Stimulated activated CD8-positive, alpha-beta memory T cell treated with anti-CD3 and anti-CD28 coated beads, Interleukin-12 subunit alpha, Interleukin-12 subunit beta, amount 100 ng/mL, for 24 hours (primary cell): ENCODE measurements around the gene FOXD1.
"Not testable (repeated sequence)": the region's sequence is repeated elsewhere in the genome, so short reads cannot be mapped to it uniquely, and the experiment has no call there.

Experiments
- DNase-seq: peaks from one replicate; pipeline ENCODE4 v3.0.0-alpha.2; 2020; ENCODE audit errors: extremely low read depth

Gene FOXD1

DNA sequence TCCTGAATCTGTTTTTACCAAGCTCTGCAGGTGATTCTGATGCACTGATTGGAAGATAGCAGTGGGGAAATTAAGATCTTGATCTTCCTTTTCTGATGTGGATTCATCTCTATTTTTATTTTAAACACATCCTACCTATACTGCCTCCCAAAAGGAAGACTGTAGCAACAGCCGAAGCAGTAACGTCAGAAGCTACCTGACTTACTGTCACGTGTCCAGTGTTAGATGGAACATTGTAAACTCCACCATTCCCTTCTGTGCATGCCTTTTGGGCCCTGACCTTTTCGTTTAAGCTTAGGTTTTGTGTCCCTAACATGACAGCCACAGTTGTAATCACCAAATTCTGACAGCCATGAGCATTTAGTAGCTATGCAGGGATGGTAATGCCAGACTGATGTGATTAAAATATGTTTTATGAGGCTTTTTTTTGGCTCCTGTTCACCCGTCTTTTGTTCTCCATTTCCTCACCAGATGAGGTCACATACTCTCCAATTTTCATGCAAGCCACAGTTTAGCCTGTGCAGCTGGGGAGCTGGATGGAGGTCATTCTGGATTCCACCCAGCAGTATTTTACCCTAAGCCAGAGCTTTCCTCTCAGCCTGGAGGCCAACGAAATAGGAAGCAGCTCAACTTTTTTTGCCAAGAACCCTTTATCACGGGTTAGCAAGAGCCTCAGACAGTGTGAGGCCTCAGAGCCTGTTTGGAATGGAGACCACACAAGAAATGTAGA, 15.6 kb upstream of the FOXD1 start:
- no peak for DNase-seq

DNA sequence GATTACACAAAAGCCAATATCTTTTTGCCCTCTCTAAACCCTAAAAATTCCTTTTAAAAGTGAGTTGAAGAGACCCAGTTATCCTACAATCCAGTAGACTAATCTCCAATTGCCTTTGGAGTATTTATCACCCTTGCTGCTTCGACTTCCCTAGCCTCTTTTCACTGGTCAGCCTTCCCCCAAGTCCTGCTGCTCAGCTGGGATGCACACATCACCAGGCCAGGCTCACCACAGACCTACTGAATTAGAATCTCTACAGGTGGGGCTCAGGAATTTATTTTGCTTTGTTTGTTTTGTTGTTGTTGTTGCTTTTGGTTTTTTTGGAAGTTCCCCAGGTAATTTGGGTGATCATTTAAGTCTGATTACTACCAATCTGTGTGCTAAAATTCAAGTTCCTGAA, 11.6 kb upstream of the FOXD1 start:
- no peak for DNase-seq

DNA sequence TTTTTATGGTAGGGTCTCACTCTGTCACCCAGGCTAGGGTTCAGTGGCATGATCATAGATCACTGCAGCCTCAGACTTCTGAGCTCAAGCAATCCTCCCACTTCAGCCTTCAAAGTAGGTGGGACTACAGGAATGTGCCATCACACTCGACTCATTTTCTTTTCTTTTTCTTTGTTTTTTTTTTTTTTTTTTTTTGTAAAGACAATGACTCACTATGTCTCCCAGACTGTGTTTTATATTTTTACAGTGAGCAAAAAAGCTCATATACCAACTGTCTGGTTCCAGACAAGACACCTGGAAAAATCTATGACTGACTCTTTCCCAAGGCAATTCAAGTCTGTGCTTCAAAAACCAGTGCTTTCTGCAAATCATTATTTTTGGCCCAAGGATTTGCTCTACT, 10.8 kb upstream of the FOXD1 start:
- no peak for DNase-seq

GRCh38 chr5:73456462-73456861, 7.9 kb upstream of the FOXD1 start:
- DNase-seq: not testable (repeated sequence)

- no peak for DNase-seq
Measured at GRCh38 chr5:73454379-73455036, 5.9 kb upstream of the FOXD1 start.

DNA sequence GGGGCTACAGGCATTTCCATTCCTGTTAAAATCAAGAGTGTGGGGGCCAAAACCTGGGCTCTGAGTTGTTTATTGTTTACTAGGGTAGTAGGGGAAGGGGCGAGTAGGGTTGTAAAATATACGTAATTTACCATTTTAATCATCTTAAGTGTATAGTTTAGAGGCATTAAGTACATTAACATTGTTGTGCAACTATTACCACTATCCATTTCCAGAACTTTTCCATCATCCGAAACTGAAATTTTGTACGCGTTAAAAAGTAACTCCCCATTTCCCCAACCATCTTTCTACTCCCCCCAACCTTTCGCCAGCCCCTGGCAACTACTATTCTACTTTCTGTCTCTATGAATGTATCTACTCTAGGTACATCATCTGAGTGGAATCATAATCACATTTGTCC, 3.6 kb upstream of the FOXD1 start:
- DNase-seq: no peak

DNA sequence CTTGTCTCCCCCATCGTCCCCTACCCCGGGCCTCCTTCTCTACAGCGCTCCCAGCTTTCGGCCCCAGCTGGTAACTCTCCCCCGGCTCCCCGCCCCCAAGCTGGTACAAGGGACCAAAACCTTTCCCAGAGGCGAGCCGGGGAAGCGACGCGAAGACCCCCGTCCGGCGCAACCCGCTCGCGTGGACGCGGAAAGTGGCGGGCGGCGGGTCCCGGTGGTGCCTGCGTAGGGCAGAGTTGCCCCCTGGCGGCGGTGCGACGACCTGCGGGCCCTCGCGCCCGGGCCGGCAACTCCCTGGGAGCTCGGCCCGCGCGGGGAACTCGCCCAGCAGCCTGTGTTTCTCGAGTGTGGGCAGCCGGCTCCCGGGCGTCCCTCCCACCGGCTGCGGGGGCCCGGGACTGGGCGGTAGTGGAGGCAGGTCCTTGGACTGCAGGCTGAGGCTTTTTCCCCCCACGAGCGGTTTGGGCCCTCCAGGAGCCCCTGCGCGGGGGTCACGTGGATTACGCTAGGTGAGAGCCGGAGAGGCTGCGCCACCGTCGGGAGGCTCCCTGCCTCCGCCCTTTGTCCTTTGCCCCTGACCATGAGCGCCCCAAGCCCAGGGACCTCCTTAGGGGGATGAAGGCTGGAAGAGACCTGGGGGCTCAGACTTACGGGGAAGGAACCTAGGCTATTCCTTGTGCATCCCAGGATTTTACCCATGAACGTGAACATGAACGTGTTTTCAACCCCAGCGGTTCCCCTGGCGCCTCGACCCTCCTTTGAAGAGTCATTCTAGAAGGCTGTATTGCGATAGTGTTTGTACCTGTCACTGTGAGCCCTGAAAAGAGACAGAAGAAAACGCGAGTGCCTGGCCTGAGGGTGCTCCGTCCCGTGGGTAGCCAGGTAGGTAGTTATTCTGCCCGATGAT, 2.9 kb upstream of the FOXD1 start:
- DNase-seq: peak; percentile 20

GRCh38 chr5:73450672-73451223, 2.2 kb upstream of the FOXD1 start:
- no peak for DNase-seq

DNA sequence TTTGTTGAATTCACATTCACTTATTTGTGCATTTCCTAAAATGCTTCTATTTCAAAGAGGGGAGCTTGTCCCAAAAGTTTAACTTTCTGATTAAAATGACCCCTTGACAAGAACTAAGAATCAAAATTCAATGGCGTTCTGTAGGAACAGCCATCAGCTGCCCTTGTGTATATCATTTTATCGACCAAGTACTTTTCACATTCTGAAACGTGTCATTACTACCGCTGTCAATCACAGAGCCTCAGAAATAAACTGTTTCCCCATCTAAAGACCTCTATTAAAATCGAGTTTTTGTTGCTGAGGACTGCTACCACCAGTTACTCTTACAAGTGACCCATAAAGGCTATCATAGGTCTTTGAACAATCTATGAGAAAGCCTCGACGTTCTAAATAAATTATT, 1.6 kb upstream of the FOXD1 start:
- no peak for DNase-seq

DNA sequence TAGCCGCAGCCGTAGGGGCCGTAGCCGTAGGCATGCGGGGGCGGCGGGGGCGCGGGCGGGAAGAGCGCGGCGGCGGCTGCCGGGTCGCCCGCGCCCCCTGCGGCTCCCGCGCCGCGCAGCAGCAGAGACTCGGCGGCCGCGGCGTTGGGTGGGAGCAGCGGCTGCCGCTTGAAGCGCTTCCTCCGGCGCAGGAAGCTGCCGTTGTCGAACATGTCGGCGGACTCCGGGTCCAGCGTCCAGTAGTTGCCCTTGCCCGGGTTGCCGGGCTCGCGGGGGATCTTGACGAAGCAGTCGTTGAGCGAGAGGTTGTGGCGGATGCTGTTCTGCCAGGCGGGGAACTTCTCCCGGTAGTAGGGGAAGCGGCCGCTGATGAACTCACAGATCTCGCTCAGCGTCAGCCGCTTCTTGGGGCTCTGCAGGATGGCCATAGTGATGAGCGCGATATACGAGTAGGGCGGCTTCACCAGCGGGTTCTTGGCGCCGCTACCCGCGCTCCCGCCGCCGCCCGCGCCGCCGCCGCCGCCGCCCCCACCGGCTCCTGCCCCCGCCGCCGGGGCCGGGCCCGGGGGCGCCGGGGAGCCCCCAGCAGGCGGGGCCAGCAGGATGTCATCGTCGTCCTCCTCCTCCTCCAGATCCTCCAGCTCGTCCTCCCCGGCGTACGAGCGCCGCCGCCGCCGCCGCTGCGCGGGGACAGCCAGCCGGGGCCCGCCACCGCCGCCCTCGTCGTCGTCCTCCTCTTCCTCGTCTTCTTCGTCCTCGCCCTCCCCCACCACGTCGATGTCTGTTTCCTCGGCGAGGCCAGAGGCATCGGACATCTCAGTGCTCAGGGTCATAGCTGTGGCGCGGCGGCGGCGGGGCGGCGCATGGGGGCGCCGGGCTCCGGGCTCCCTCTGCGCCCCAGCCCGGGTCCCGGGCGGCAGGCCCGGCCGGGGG, 781 bp downstream of the FOXD1 start:
- no peak for DNase-seq

GRCh38 chr5:73446631-73447529, 1.7 kb downstream of the FOXD1 start:
- no peak for DNase-seq

GRCh38 chr5:73445665-73446630, 2.6 kb downstream of the FOXD1 start:
- DNase-seq: no peak

DNA sequence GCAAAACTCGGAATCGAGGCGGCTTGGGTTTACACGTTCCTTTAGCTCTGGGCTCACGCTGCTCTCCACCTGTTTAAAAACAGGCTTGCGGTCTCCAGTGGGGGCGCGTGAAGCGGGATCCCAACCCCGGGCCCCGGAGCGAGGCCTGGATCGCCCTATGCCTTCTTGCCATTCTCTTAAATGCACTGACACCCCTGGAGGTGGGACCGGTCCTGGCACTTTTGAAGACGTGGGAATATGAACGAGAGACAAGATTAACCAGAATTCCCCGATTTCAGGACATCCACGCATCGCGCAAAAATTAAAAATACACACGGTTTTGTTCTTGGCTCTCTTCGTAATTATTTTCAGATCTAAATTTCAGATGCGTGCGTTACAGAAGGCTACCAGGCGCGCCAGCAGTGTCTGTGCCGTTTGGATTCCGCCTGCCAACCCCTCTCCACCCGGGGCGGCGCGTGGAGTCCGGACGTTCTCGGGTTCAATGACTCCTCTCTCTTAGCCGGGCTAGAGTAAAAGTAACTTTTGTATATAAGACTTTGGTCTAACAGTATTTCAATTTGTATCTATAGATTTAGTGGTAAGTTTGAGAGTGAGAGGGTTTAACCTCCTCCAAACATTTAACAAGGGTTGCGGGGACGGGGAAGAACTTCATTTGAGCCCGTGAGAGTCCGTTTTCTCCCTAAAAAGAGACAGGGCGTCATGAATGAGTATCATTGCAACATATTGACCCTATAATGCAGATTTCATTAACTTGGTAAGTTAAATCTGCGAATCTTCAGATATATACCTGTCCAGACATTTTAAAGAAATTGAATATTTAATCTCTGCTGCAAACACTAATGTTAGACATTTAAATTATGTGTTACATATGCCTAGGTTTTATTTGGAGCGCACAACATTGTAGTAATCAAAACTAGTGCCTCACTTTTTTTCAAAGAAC, 3.8 kb downstream of the FOXD1 start:
- no peak for DNase-seq

GRCh38 chr5:73443829-73444498, 4.6 kb downstream of the FOXD1 start:
- no peak for DNase-seq

DNA sequence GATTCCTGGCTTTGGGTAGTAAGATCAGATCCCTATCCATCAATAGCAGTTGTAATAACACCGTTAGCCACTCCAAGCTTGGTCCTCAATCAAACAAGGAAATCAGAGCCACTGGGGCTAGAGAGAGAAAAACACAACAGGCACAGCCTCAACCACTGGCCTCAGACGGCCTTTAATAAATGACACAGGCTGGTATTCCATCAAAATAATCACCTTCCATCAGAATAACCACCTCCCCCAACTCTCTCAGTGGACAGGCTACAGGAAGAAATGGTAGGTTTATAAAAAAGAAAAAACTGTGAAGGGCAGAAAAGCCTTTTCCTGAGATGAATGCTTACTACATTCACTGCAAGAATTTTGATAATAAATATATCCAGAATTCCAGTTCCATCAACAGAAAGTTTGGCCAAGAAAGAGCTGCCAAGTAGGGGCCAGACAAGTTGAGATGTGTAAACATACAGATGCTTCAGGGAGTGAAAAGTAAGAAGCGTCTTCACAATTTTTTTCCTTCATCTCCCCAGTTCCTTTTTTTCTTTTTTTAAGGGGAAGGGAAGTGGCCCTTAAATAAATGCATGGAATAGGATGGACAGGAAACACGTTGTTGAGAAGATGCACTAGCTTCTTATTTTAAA, 5.5 kb downstream of the FOXD1 start:
- DNase-seq: no peak

DNA sequence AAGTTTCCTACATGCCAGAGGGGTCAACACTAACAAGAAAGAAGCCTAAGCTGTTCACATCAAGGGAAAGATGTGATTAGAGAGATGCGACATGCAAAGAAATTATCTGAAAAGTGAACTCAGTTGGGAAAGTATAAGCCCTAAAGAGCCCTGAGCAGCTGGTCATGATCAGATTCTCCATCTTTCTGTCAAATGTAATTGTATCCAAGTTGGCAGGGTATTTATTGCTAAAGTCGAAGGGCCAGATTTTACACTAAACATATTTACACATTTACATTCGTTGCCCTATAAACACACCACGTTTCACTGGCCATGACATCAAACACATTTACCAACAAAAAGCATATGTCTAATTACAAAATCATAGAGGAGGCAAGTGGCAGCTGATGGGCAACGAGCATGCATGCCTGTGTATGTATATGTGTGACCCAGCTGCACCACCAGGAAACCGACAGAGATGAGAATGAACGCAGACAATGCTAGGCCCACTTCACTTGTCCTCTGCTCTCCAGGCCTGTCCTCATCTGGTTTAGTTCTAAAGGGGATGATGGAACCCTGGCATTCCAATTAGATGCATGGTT, 6.3 kb downstream of the FOXD1 start:
- DNase-seq: no peak
